WTC11 (cell line): Measurements from ENCODE around the gene BLCAP. TPM values are rescaled to one million over a fixed set of nuclear protein-coding genes. Genes with fewer than 3 reads are reported as not detected.

Source experiments
- ATAC-seq: fragments of 200-7000 bp; cut with Tn5 transposase; 2 replicates; pipeline ENCODE4 v1.10.0; 2021; ENCODE audit warnings: mild to moderate bottlenecking, moderate library complexity
- CTCF ChIA-PET: fragments of 300-600 bp; sonication (Branson Sonifier 250); formaldehyde crosslinking; loops from one replicate; lab custom pipeline; 2021; ENCODE audit warnings: antibody characterized with exemption; lab: Charles Lee
- POLR2A ChIA-PET: fragments of 350-600 bp; sonication (Branson Sonifier 250); formaldehyde crosslinking; loops from one replicate; lab custom pipeline; 2021; ENCODE audit warnings: antibody characterized with exemption; lab: Charles Lee
- DNase-seq: peaks from one replicate; pipeline ENCODE4 v3.0.0; 2021; ENCODE audit warnings: low spot score
- H3K27ac Mint-ChIP-seq: 2 replicates; pipeline ENCODE4 v1.8.0; 2021; ENCODE audit warnings: mixed read lengths
- H3K27me3 Mint-ChIP-seq: 2 replicates; pipeline ENCODE4 v1.8.0; 2021; ENCODE audit warnings: low read depth, mild to moderate bottlenecking, moderate library complexity, mixed read lengths
- H3K36me3 Mint-ChIP-seq: 2 replicates; pipeline ENCODE4 v1.8.0; 2021; ENCODE audit warnings: mixed read lengths
- H3K4me1 Mint-ChIP-seq: 2 replicates; pipeline ENCODE4 v1.8.0; 2022; ENCODE audit warnings: mixed read lengths
- H3K4me3 Mint-ChIP-seq: 2 replicates; pipeline ENCODE4 v1.8.0; 2021; ENCODE audit warnings: mild to moderate bottlenecking, moderate library complexity, mixed read lengths
- H3K9me3 Mint-ChIP-seq: 2 replicates; pipeline ENCODE4 v1.8.0; 2021; ENCODE audit warnings: mixed read lengths
- AR ChIP-seq: fragments of 250-450 bp; sonication (Bioruptor Pico); IDR thresholded peaks from 2 replicates; pipeline ENCODE4 v1.9.0; 2021; ENCODE audit warnings: mild to moderate bottlenecking
- CREB1 ChIP-seq: sonication (generic); formaldehyde crosslinking; IDR thresholded peaks from 2 replicates; pipeline ENCODE4 v1.8.0; 2023; ENCODE audit warnings: mild to moderate bottlenecking, missing genetic modification reagents
- CREM ChIP-seq: sonication (generic); formaldehyde crosslinking; IDR thresholded peaks from 2 replicates; pipeline ENCODE4 v1.8.1; 2022; ENCODE audit warnings: mild to moderate bottlenecking, missing genetic modification reagents, moderate library complexity
- E2F4 ChIP-seq: sonication (generic); formaldehyde crosslinking; IDR thresholded peaks from 2 replicates; pipeline ENCODE4 v1.8.1; 2022; ENCODE audit warnings: low read depth, mild to moderate bottlenecking, moderate library complexity, missing genetic modification reagents, borderline replicate concordance
- E2F5 ChIP-seq: sonication (generic); formaldehyde crosslinking; IDR thresholded peaks from 2 replicates; pipeline ENCODE4 v1.8.1; 2022; ENCODE audit warnings: mild to moderate bottlenecking, moderate library complexity, missing genetic modification reagents
- EMX1 ChIP-seq: fragments of 250-450 bp; sonication (Bioruptor Pico); IDR thresholded peaks from 2 replicates; pipeline ENCODE4 v1.8.0; 2021; ENCODE audit warnings: mild to moderate bottlenecking
- FOXP1 ChIP-seq: sonication (generic); formaldehyde crosslinking; IDR thresholded peaks from 2 replicates; pipeline ENCODE4 v1.8.0; 2022; ENCODE audit warnings: missing genetic modification reagents, mild to moderate bottlenecking, moderate library complexity, borderline replicate concordance
- GRHL2 ChIP-seq: fragments of 250-450 bp; sonication (Bioruptor Pico); IDR thresholded peaks from 2 replicates; pipeline ENCODE4 v1.8.0; 2022; ENCODE audit warnings: mild to moderate bottlenecking, moderate library complexity; ENCODE audit not compliant: insufficient replicate concordance, severe bottlenecking
- IRF2 ChIP-seq: sonication (generic); formaldehyde crosslinking; IDR thresholded peaks from 2 replicates; pipeline ENCODE4 v1.8.0; 2022; ENCODE audit warnings: low read depth, missing genetic modification reagents, borderline replicate concordance
- JAZF1 ChIP-seq: fragments of 250-450 bp; sonication (Bioruptor Pico); IDR thresholded peaks from 2 replicates; pipeline ENCODE4 v1.9.0; 2021; ENCODE audit warnings: moderate library complexity, mild to moderate bottlenecking, inconsistent platforms
- MLX ChIP-seq: sonication (generic); formaldehyde crosslinking; IDR thresholded peaks from 2 replicates; pipeline ENCODE4 v1.8.1; 2023; ENCODE audit warnings: mild to moderate bottlenecking, missing genetic modification reagents, moderate library complexity
- MXD4 ChIP-seq: fragments of 250-450 bp; sonication (Bioruptor Pico); IDR thresholded peaks from 2 replicates; pipeline ENCODE4 v1.8.0; 2021; ENCODE audit warnings: mild to moderate bottlenecking, moderate library complexity, borderline replicate concordance
- NFYB ChIP-seq: sonication (generic); formaldehyde crosslinking; conservative IDR thresholded peaks from 2 replicates; pipeline ENCODE4 v1.8.0; 2022; ENCODE audit warnings: low read depth, missing genetic modification reagents
- NR3C1 ChIP-seq: sonication (generic); formaldehyde crosslinking; conservative IDR thresholded peaks from 2 replicates; pipeline ENCODE4 v1.8.1; 2023; ENCODE audit warnings: low read depth, mild to moderate bottlenecking, missing genetic modification reagents
- SMAD4 ChIP-seq: sonication (generic); formaldehyde crosslinking; IDR thresholded peaks from 2 replicates; pipeline ENCODE4 v1.8.0; 2022; ENCODE audit warnings: mild to moderate bottlenecking, missing genetic modification reagents
- USF2 ChIP-seq: sonication (generic); formaldehyde crosslinking; IDR thresholded peaks from 2 replicates; pipeline ENCODE4 v1.8.1; 2023; ENCODE audit warnings: mild to moderate bottlenecking, missing genetic modification reagents, moderate library complexity
- ZBTB21 ChIP-seq: sonication (generic); formaldehyde crosslinking; IDR thresholded peaks from 2 replicates; pipeline ENCODE4 v1.8.1; 2023; ENCODE audit warnings: mild to moderate bottlenecking, missing genetic modification reagents, borderline replicate concordance
- ZNF121 ChIP-seq: sonication (generic); formaldehyde crosslinking; IDR thresholded peaks from 2 replicates; pipeline ENCODE4 v1.8.0; 2023; ENCODE audit warnings: missing genetic modification reagents
- ZNF219 ChIP-seq: sonication (generic); formaldehyde crosslinking; IDR thresholded peaks from 2 replicates; pipeline ENCODE4 v1.8.0; 2023; ENCODE audit warnings: missing genetic modification reagents, mild to moderate bottlenecking, borderline replicate concordance
- ZNF232 ChIP-seq: sonication (generic); formaldehyde crosslinking; IDR thresholded peaks from 2 replicates; pipeline ENCODE4 v1.8.0; 2022; ENCODE audit warnings: mild to moderate bottlenecking, missing genetic modification reagents
- ZNF281 ChIP-seq: sonication (generic); formaldehyde crosslinking; IDR thresholded peaks from 2 replicates; pipeline ENCODE4 v1.8.0; 2023; ENCODE audit warnings: mild to moderate bottlenecking, missing genetic modification reagents
- ZSCAN18 ChIP-seq: fragments of 250-450 bp; sonication (Bioruptor Pico); IDR thresholded peaks from 2 replicates; pipeline ENCODE4 v2.1.2; 2022; ENCODE audit warnings: mild to moderate bottlenecking, moderate library complexity
- total RNA-seq: library from RNA; stranded (reverse); gene quantifications from 3 replicates; pipeline ENCODE4 v1.2.3, GENCODE V29; 2021

The BLCAP gene
- total RNA-seq, 1 experiment from 2014 or later = 85.6 TPM

GRCh38 chr20:37560629-37561028, 33.0 kb upstream of the BLCAP start:
- CTCF ChIA-PET = no interaction called here
- no peak overlapping the region for H3K4me3 Mint-ChIP-seq
- DNase-seq (no peak), ATAC-seq (no peak)
- no peak overlapping the region for H3K27ac Mint-ChIP-seq
- no peaks in the 10 kb centered on the region for H3K9me3 Mint-ChIP-seq
- H3K27me3 Mint-ChIP-seq = no peaks in the 10 kb centered on the region
- H3K36me3 Mint-ChIP-seq = no peaks in the 10 kb centered on the region
- H3K4me1 Mint-ChIP-seq = peaks cover 9% of the 10 kb centered on the region
- POLR2A ChIA-PET = no interaction called here
- TF ChIP-seq GRHL2 (CRISPR knock-in tag) = no peak
- TF ChIP-seq USF2 (CRISPR knock-in tag) = no peak
- no peak for TF ChIP-seq AR (CRISPR knock-in tag)
- no peak for TF ChIP-seq ZNF232 (CRISPR knock-in tag)
- TF ChIP-seq ZSCAN18 (CRISPR knock-in tag) = no peak
- no peak for TF ChIP-seq JAZF1
- TF ChIP-seq ZNF219 = no peak
- no peak for TF ChIP-seq CREB1
- TF ChIP-seq MXD4 (CRISPR knock-in tag) = no peak
- TF ChIP-seq NFYB (CRISPR knock-in tag) = no peak
- TF ChIP-seq NR3C1 = no peak
- TF ChIP-seq EMX1 = no peak
- TF ChIP-seq CREM (CRISPR knock-in tag) = no peak
- TF ChIP-seq IRF2 (CRISPR knock-in tag) = no peak
- no peak for TF ChIP-seq E2F5 (CRISPR knock-in tag)

GRCh38 chr20:37559312-37560027, 31.8 kb upstream of the BLCAP start:
- CTCF ChIA-PET = interaction anchor here (0.5 kb wide), 1 partner anchor 311 kb away, joined by 3 read pairs; no protein-coding TSS in a partner anchor
- Mint-ChIP-seq H3K4me3 (no peak overlapping the region), H3K36me3 (no peaks in the 10 kb centered on the region), H3K27ac (no peak overlapping the region), H3K9me3 (no peaks in the 10 kb centered on the region), H3K27me3 (no peaks in the 10 kb centered on the region), H3K4me1 (0 out of 2 replicates have a peak, but pooled peaks cover 3% of the 10 kb centered on the region)
- DNase-seq = no peak
- POLR2A ChIA-PET = interaction anchor here (0.6 kb wide), 1 partner anchor 8 kb away, joined by 4 read pairs; no protein-coding TSS in a partner anchor
- ATAC-seq = no peak
- TF ChIP-seq ZBTB21 (CRISPR knock-in tag) (no peak), MLX (CRISPR knock-in tag) (no peak), JAZF1 (no peak), SMAD4 (CRISPR knock-in tag) (no peak), FOXP1 (CRISPR knock-in tag) (no peak), ZNF281 (CRISPR knock-in tag) (no peak), MXD4 (CRISPR knock-in tag) (no peak), ZNF121 (CRISPR knock-in tag) (no peak), USF2 (CRISPR knock-in tag) (no peak), E2F4 (CRISPR knock-in tag) (no peak), NFYB (CRISPR knock-in tag) (no peak)
